Epithelial cell of esophagus (primary cell): ENCODE measurements around the gene STK11.

Source experiments
- DNase-seq: peaks from one replicate; pipeline ENCODE4 v3.0.0; 2010; ENCODE audit warnings: low read depth
- H3K4me3 ChIP-seq: 2 replicates; pipeline ENCODE4 v1.5.1; 2011; ENCODE audit warnings: mild to moderate bottlenecking, low read length, control low read depth
- TF ChIP-seq, protein P1 (sequence below): IDR thresholded peaks from 2 replicates; pipeline ENCODE4 v1.5.1; 2011; ENCODE audit warnings: low read depth, mild to moderate bottlenecking, low read length, control low read depth, inconsistent platforms; ENCODE audit not compliant: insufficient read depth; ENCODE audit errors: missing control alignments

Gene STK11

DNA sequence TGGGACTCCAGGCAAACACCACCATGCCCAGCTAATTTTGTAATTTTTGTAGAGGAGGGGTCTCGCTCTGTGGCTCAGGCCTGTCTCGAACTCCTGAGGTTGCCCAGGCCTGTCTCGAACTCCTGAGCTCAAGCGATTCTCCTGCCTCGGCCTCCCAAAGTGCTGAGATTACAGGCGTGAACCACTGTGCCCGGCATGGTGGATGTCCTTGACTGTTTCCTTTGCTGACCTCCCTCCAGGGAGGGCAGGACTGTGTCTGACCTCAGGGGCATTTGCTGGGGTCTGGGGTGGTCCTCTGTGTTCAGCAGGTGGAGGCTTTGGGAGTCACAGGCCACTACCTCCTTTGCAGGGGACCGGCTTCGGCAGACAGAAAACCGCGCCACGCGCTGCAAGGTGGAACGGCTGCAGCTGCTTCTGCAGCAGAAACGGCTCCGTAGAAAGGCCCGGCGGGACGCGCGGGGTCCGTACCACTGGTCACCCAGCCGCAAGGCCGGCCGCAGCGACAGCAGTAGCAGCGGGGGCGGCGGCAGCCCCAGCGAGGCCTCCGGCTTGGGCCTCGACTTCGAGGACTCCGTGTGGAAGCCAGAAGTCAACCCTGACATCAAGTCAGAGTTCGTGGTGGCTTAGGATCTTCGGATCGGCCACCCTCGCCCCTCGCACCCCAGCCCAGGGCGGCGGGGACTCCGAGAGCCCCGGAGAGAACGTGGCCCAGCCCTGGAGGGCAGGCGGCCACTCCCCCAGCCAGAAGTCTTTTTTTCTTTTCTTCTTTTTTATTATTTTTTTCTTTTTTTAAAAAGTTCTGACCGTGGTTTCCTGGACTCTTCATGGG is 51.3 kb downstream of the STK11 start:
- no peak for DNase-seq
- H3K4me3 ChIP-seq, result no peak overlapping the region
- TF ChIP-seq, protein P1, sequence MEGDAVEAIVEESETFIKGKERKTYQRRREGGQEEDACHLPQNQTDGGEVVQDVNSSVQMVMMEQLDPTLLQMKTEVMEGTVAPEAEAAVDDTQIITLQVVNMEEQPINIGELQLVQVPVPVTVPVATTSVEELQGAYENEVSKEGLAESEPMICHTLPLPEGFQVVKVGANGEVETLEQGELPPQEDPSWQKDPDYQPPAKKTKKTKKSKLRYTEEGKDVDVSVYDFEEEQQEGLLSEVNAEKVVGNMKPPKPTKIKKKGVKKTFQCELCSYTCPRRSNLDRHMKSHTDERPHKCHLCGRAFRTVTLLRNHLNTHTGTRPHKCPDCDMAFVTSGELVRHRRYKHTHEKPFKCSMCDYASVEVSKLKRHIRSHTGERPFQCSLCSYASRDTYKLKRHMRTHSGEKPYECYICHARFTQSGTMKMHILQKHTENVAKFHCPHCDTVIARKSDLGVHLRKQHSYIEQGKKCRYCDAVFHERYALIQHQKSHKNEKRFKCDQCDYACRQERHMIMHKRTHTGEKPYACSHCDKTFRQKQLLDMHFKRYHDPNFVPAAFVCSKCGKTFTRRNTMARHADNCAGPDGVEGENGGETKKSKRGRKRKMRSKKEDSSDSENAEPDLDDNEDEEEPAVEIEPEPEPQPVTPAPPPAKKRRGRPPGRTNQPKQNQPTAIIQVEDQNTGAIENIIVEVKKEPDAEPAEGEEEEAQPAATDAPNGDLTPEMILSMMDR, result no peak

DNA sequence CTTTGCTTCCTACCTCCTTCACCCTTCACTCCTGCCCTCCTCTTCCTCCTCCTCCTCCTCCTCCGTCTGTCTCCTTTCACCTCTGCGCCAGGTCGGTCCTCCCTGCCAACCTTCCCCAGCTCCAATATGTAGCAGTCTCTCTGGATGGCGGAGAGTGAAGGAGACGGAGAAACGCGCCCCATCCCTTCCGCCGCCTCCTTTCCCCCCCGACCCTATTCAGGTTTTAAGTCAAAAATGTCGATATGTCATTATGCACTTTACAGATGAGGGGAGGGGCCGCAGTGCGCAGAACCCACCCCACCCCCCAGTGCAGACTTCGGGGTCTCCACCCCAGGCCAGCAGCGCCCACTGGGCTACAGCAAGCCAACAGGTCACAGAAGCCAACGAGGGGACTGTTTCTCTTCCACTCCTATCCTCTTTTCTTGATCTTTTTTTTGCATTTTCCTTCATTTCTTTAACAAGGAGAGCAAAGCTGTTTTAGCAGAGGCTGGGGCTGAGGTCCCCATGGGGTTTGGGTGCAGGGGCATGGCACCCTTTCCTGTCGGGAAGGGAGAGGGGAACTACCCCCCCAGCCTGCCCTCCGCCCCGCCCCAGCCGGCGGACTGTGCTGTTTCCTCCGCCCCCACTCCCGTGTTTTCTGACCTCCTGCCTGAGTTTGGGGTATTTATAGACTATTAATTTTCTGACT is 52.0 kb downstream of the STK11 start:
- no peak overlapping the region for H3K4me3 ChIP-seq
- DNase-seq, result no peak
- TF ChIP-seq, protein P1, result no peak

DNA sequence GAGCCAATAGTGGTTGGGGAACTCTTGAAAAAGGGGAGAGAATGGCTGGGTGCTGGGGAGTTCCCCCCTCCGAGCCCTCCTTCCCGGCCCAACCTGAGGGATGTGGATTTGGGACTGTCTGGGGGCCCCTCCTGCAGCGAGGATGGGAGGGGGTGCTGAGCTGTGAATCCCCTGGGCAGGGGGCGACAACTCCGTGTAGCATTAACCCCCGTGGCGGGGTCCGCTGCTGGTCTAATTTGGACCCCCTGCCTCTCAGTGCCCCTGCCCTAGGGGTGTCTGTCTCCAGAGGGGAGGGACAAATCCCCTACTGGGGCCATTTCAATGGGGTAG is 52.5 kb downstream of the STK11 start:
- DNase-seq, result no peak
- no peak overlapping the region for H3K4me3 ChIP-seq
- TF ChIP-seq, protein P1, result no peak

DNA sequence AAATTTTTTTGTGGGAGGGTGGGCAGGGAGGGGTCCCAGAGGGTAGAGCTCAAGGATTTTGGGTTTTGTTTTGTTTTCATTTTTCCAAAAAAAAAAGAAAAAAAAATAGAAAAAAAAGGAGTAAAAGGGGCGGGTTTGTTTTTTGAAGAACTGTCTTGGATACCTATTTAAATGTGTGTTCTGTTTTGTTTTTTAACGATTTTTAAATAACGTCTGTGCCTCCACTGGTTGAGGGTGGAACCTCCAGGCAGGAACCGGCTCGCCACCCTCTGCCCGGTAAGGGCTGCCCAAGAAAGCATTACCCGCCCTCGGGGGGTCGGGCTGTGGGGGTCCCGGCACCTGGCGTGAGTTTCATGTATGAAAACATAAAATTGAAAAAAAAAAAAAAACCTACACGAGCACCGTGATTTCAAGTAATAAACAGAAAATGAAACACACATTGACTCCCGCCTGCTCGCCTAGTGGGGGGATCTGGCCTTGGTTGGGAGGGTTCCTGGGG is 53.2 kb downstream of the STK11 start:
- no peak overlapping the region for H3K4me3 ChIP-seq
- TF ChIP-seq, protein P1, result no peak
- DNase-seq, result no peak

DNA sequence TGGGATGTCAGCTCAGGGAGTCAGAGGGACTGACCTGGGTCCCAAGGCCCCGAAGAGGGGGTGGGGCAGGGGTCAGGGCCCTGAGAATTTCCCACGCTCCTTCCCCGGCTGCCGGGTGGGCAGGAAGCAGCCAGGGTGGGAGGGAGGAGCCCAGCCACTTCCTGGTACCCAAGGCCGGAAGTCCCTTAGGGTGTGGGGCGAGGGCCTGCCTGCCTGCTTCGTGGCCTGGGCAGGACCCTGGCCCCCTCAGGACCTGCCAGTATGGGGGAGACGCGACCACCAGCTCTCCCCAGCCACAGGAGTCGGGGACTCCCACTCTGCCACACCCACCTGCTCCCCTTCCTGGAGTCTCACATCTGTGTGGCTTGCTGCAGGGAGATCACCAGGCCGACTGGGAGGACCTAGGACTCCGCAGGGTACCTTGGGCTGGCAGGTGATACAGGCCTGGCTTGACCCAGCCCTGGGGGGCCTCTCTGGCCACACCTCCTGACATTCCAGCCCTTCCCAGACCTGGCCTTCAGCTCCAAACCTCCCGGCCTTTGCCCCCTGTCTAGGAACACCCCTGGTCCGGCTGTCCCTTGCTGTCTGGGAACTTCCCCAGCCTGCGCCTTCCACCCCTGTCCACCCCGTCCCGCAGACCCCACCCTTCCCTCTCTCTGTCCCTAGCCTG is 53.8 kb downstream of the STK11 start:
- DNase-seq, result peak; percentile 59
- TF ChIP-seq, protein P1, result no peak
- H3K4me3 ChIP-seq, result no peak overlapping the region

DNA sequence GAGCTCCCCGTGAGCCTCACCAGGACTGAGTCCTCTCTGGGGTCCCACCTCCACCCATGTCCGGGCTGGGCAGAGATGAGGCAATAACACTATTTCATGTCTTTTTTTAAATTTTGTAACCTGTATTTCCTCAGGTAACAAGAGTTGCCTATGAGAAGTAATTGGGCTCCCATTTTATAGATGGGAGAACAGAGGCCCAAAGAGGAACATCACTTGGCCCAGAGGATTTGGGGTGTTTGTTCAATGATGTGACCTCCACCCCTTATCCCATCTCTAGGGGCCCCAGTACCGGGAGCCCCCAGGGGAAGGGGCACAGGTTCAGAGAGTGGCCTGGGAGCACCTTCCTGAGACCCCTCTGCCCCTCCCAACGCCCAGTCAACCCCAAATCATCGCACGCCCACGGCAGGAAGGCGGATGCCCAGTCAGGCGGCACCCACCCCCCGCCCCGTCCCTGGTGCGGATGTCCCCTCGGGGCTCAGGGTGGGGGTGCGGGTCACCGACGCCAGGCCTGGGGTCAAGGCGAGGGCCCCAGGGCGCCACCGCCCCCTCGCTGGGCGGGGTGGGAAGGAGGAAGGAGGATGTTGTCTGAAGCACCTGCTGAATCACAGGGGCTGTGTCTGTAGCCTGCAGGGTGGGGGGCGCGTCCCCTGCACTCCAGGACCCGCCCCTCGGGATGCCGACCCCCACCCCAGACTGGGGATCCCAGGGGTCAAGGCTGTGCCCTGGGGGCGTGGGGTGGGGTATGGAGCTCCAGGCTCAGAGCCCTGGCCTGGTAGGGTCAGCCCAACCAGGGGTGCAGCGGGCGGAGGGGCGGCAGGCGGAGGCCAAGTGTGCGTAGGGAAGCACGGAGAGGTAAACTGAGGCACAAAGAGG is 54.5 kb downstream of the STK11 start:
- TF ChIP-seq, protein P1, result no peak
- DNase-seq, result peak; percentile 65
- peak overlapping the region; percentile 21 for H3K4me3 ChIP-seq
